Stimulated activated naive CD4-positive, alpha-beta T cell (primary cell): ENCODE results near the gene TPPP2.

Experiments used
- DNase-seq, 6 experiments: peaks; one replicate each; lab custom pipeline; 2025; lab: John Stamatoyannopoulos, UW

TPPP2 gene

DNA sequence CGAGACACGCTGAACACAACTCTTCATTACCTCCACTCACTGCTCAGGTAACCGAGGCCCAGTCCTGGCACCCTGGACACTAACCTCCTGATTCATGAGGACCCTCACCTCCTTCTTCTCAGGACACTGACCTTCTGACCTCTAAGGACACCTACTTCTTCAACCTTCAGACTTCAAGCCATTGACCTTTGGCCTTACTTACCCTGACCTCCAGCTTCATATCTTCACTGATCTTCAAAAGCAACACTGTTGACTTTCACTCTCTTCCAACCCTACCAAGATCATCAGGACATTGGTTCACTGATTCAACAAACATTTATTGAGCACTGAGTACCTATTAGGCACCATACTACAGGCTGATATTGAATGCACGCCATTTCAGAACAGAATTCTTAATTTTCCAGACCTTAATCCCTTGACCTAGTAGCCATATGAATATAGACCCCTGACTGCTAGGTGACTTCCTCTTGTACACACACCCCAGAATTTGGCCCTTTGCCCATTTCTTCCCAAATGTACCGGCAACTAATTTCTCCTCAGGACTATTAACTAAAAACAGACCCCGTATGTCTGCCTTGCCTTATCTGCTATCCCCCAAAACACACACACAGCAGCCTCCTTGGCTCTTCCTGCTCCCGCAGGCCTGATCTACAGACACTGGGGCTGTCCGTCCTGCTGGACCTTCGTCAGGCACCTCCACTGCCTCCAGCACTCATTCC is 45.9 kb downstream of the TPPP2 start:
- no peak for DNase-seq

DNA sequence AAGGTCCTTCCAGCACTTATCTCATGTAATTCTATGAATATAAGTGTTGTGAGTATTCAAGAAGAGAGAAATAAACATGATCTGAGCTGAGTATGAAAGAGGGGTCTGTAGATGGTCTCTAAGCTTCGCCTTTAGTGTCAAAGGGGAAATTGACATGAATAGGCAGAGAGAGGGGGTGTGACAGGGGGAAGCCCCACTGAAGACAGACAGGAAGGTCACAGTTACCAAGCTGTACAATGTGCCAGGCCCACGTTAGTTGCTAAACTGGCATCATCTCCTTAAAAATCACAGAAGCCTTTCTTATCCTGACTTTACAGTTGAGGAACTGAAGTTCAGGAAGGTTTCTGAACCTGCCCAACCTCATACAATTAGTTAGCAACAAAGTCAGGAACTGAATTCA is 47.7 kb downstream of the TPPP2 start:
- no peak for DNase-seq

DNA sequence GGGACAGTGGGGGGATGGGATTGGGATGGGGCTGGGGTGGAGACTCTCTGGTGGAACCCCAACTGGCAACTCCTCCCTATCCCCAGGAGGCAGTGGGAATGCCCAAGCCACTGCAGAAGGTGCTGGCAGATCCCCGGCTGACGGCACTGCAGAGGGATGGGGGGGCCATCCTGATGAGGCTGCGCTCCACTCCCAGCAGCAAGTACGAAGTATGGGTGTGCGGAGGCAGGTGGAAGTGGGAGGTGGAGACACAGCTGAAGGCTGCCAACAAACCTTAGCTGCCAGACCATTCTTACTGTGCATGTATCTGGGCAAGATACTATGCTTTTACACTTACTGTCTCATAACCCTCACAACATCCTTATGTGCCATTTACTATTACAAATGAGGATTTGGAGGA is 48.3 kb downstream of the TPPP2 start:
- DNase-seq = no peak

DNA sequence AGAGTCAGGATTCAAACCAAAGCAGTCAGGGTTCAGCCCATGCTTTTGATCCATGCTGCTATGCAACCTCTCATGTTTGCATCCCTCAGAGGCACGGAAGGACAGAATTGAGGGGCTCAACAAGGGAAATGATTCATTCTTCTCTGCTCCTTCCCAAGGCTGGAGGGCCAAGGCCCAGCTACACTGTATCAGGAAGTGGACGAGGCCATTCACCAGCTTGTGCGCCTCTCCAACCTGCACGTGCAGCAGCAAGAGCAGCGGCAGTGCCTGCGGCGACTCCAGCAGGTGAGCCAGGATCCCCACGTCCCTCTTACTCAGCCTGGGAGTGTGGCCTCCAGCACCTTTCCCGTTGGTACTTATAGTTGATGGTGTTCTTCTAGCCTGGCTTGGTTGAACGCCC is 48.7 kb downstream of the TPPP2 start:
- DNase-seq = no peak

DNA sequence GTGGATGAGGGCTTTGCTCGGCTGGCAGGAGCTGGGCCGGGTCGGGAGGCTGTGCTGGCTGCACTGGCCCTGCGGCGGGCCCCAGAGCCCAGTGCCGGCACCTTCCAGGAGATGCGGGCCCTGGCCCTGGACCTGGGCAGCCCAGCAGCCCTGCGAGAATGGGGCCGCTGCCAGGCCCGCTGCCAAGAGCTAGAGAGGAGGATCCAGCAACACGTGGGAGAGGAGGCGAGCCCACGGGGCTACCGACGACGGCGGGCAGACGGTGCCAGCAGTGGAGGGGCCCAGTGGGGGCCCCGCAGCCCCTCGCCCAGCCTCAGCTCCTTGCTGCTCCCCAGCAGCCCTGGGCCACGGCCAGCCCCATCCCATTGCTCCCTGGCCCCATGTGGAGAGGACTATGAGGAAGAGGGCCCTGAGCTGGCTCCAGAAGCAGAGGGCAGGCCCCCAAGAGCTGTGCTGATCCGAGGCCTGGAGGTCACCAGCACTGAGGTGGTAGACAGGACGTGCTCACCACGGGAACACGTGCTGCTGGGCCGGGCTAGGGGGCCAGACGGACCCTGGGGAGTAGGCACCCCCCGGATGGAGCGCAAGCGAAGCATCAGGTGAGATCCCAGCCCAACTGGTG is 51.6 kb downstream of the TPPP2 start:
- DNase-seq = no peak
